Left forelimb (tissue), 1 donor: ENCODE data around the gene WDR27.
A peak's percentile ranks its signal among the peaks of the same experiment; 100 is the strongest.
"Not testable (repeated sequence)": the region's sequence is repeated elsewhere in the genome, so short reads cannot be mapped to it uniquely, and the experiment has no call there.

Experiments used
- DNase-seq: peaks from one replicate; pipeline ENCODE4 v3.0.0-alpha.2; 2018; ENCODE audit warnings: low spot score

The WDR27 gene

GRCh38 chr6:169474362-169474761 is 227.5 kb downstream of the WDR27 start:
- DNase-seq: no peak

GRCh38 chr6:169473663-169474062 is 228.2 kb downstream of the WDR27 start:
- no peak for DNase-seq

GRCh38 chr6:169472786-169473416 is 228.9 kb downstream of the WDR27 start:
- no peak for DNase-seq

DNA sequence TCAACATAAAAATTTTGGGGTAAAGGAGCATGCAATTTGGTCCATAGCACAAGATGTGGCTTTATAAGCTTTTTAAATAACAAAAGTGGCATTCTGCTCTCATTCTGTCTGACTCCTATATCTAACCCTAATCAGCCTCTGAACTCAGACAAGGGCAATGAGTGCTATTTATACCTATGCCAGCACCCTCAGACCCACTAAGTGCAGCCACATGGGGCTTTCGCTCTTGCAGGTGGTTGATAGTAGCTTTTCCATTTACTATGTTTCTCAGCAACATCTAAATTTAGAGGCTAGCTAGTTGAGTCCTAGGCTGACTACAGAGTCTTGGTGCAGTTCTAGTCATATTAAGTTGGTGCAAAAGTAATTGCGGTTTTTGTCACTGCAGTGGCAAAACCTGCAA is 231.0 kb downstream of the WDR27 start:
- DNase-seq: no peak

DNA sequence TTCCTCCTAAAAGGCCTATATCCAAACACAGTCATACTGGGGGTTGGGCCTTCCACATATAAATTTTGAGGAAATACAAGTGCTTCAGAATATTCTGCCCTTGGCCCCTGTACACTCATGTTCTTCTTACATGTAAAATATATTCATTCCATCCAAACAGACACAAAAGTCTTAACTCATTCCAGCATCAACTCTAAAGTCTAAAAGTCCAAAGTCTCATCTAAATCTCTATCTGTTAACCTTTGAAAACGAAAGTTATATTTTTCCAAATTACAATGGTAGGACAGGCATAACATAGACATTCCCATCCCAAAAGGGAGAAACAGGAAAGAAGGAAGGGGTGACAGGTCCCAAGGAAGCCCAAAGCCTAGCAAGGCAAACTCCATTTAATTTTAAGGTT is 232.8 kb downstream of the WDR27 start:
- DNase-seq: no peak

DNA sequence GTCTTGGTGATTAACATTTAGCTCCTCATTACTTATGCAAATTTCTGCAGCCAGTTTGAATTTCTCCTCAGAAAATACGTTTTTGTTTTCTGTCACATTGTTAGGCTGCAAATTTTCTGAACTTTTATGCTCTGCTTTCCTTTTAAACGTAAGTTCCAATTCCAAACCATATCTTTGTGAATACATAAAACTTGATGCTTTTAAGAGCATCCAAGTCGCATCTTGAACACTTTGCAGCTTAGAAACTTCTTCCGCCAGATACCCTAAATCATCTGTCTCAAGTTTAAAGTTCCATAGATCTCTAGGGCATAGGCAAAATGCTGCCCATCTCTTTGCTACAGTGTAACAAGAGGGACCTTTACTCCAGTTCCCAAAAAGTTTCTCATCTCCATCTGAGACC is 234.1 kb downstream of the WDR27 start:
- DNase-seq: not testable (repeated sequence)

- not testable (repeated sequence) for DNase-seq
Observed at GRCh38 chr6:169466256-169466655, 235.6 kb downstream of the WDR27 start.

DNA sequence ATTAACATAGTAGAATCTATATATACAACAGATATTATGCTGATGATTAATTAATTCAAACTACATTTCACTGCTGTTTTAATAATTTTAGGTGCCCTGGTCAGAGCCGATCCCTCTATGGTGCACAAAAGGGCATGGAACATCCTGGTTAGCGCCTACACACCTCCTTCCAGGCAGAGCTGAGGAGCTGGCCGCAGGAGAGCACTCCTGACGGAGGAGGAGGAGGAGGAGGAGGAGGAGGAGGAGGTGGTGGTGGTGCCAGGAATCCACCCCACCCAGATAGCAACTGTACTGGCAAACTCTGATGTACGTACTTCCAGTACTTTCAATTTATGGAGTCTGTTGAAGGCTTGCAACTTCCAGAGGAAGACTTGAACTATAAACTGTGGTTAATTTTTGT is 244.1 kb downstream of the WDR27 start:
- no peak for DNase-seq

- DNase-seq: no peak
Observed at GRCh38 chr6:169456840-169457239, 245.0 kb downstream of the WDR27 start.

GRCh38 chr6:169455470-169455869 is 246.4 kb downstream of the WDR27 start:
- DNase-seq: no peak

DNA sequence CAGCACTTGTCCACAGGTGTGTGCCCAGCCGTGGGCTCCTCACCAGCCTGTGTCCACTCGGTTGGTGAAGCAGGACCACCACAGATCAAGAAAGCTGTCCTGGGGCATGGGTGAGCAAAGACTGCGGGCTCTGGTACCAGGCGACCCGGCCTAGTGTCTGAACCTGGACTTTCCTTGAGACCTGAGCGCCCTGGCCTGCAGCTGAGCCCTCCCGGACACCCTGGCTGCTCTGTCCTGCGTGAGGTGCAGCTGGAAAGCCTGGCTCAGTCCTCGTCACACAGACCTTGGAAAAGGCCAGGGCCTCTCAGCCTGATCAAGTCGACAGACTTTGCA is 247.0 kb downstream of the WDR27 start:
- DNase-seq: no peak

DNA sequence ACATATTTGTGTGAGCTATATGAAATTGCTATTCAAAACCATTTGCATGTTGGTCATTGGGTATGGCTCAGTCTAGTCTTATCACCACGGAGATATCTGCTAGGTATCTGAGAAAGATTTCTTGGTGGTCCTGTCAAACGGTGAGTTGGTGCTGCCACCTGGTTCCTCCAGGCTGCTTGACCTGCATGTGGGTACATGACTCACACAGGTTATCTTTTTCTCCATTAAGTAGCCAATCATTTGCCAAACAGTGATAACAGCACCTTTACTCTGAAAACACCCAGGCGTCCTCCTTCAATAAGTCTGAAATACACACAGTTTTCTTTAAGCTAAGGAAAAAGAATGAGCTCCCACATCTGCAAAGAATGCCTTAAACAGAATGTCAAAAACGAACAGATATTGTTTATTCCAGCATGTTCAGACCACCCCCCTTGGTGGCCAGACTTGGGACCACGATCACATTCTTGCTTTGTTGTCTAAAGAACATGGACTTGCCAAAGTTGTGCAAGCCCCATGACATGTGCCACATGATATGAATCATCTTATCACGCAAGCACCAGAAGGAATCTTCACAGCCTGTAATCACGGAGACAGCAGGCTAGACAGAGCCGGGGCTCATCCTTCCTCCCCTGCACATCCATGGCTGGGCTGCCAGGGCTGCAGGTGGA is 247.5 kb downstream of the WDR27 start:
- DNase-seq: no peak

DNA sequence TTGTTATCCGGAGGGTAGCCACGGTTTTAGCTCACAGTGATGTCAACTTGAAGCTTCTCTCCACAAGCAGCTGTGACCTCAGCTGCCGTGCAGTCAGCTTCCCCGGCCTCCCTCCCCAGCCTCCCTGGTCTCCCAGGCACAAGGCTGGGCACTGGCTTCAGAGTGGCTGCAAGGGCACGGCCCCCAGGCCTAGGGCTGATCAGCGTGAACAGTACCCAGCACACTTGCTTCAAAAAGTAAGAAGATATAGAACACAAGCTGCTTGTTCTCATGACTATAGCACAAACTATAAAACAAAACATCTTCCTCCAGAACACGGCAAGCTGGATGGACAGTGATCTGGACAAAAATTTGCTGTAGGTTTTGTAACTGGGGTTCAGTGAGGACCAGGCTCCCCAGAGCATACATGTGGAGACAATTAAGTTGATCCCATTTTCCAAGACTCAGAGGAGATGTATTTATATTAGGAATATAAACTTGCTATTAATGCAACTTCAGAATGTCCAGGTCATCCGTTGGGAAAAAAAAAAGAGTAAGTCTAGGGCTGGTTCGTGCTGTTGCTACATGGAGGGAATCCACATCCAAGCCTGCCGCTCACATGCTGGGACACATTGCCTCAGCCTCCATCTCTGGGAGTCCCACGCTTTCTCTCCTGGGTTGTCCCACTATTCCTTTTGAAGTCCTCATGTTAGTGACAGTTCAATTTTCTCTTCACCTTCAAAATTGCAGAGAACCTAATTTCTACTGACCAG is 248.8 kb downstream of the WDR27 start:
- no peak for DNase-seq

GRCh38 chr6:169452117-169452868 is 249.5 kb downstream of the WDR27 start:
- DNase-seq: no peak

DNA sequence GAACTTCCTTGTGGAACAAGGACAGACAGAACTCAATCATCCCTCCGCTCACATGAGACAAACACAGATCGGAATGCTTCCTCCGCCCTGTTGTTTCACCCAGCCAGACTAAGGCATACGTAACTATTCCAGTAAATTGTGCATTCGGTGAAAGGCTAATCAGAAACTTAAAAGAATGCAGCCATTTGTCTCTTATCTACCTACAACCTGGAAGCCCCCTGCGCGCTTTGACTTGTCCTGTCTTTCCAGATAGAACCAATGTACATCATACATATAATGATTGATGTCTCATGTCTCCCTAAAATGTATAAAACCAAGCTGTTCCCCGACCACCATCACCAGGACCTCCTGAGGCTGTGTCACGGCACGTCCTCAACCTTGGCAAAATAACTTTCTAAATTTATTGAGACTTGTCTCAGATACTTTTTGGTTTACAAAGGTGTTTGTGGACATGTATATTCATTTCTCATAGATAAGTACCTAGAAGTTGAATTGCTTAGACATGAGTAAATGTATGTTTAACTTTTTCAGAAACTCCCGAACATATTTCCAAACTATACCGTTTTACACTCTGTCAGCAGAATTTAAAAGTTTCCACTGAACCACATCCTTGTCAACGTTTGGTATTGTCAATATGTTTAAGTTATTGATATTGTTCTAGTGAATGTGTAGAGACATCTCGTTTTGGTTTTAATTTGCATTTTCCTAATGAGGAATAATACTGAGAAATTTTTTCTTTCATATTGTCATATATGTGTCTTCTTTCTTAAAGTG is 250.6 kb downstream of the WDR27 start:
- DNase-seq: no peak

- DNase-seq: no peak
Observed at GRCh38 chr6:169450097-169450496, 251.7 kb downstream of the WDR27 start.

- no peak for DNase-seq
Observed at GRCh38 chr6:169449221-169449620, 252.6 kb downstream of the WDR27 start.

GRCh38 chr6:169445661-169446581 is 255.9 kb downstream of the WDR27 start:
- DNase-seq: peak; percentile 79

GRCh38 chr6:169445227-169445626 is 256.6 kb downstream of the WDR27 start:
- no peak for DNase-seq

- no peak for DNase-seq
Observed at GRCh38 chr6:169441292-169441691, 260.5 kb downstream of the WDR27 start.

DNA sequence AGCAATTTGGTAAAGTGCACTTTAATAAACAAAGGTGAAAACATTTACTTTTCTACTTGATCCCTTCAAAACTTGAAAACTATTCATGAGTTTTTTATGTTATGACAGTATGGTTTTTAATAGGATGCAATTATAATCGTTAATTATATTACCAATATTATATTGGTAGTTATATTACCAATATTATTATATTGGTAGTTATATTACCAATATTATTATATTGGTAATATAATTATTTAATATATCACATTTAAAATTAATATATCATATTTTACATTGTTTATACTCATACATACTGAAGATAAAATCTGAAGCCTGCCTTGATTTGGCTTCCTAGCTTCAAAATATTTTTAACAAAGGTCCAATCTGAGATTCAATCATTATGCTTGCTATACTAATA is 262.1 kb downstream of the WDR27 start:
- DNase-seq: no peak
